Large intestine (tissue), 3 donors: Measurements from ENCODE around the gene LHFPL3. TPM values are rescaled to one million over a fixed set of nuclear protein-coding genes. Genes with fewer than 3 reads are reported as not detected.

Experiments
- DNase-seq, 2 donors: peaks; one replicate each; pipeline versions ENCODE4 v3.0.0 to v3.0.0-alpha.2; 2013
- H3K27ac ChIP-seq: one replicate; pipeline ENCODE4 v1.5.1; 2013; ENCODE audit warnings: low read length
- H3K27me3 ChIP-seq: 2 replicates; pipeline ENCODE4 v1.6.1; 2013; ENCODE audit warnings: low read length; ENCODE audit not compliant: control insufficient read depth, insufficient read depth
- H3K36me3 ChIP-seq: 2 replicates; pipeline ENCODE4 v1.6.1; 2013; ENCODE audit warnings: low read length; ENCODE audit not compliant: control insufficient read depth, insufficient read depth
- H3K4me1 ChIP-seq: one replicate; pipeline ENCODE4 v1.6.1; 2013; ENCODE audit warnings: low read length; ENCODE audit not compliant: control insufficient read depth, insufficient read depth
- H3K4me3 ChIP-seq: one replicate; pipeline ENCODE4 v1.5.1; 2013; ENCODE audit warnings: low read length
- H3K9me3 ChIP-seq: one replicate; pipeline ENCODE4 v1.6.1; 2013; ENCODE audit warnings: mild to moderate bottlenecking, low read depth, low read length, moderate library complexity; ENCODE audit not compliant: control insufficient read depth
- WGBS: methylation state at CpG from one replicate; pipeline ENCODE4 v1.1.5; 2013; ENCODE audit warnings: low lambda C conversion rate; ENCODE audit not compliant: insufficient coverage; 5-methylcytosine and 5-hydroxymethylcytosine counted together
- polyA plus RNA-seq: library from polyadenylated mRNA; unstranded; fragments of 120-200 nt; gene quantifications from one replicate; pipeline ENCODE4 v1.2.1, GENCODE V29; 2013

The LHFPL3 gene
- polyA plus RNA-seq, 1 donor, result 8.4 TPM

GRCh38 chr7:104898434-104898833, 570.0 kb downstream of the LHFPL3 start:
- Histone ChIP-seq H3K27ac (no peak overlapping the region), H3K4me1 (peaks cover 9% of the 10 kb centered on the region), H3K9me3 (no peaks in the 10 kb centered on the region), H3K27me3 (no peaks in the 10 kb centered on the region), H3K4me3 (no peak overlapping the region), H3K36me3 (peaks cover 28% of the 10 kb centered on the region)
- DNase-seq, result no peak
- no CpG with 5 or more reads among the region's 5 CpGs for WGBS

GRCh38 chr7:104900525-104901239, 572.3 kb downstream of the LHFPL3 start:
- no peaks in the 10 kb centered on the region for H3K27me3 ChIP-seq
- DNase-seq, result no peak
- peak overlapping the region; percentile 21 for H3K27ac ChIP-seq

GRCh38 chr7:104901240-104901619, 572.8 kb downstream of the LHFPL3 start:
- no peak overlapping the region for H3K4me3 ChIP-seq
- no peaks in the 10 kb centered on the region for H3K9me3 ChIP-seq
- no CpG with 5 or more reads among the region's 3 CpGs for WGBS
- no peaks in the 10 kb centered on the region for H3K27me3 ChIP-seq
- no peak for DNase-seq
- peaks cover 24% of the 10 kb centered on the region for H3K36me3 ChIP-seq
- H3K27ac ChIP-seq, result no peak overlapping the region
- H3K4me1 ChIP-seq, result no peaks in the 10 kb centered on the region

More at GRCh38 chr7:104900525-104901239, 572.3 kb downstream of the LHFPL3 start:
- H3K36me3 ChIP-seq, result peaks cover 24% of the 10 kb centered on the region
- 92% methylated on average over 4 of the region's 6 CpGs for WGBS
- H3K9me3 ChIP-seq, result no peaks in the 10 kb centered on the region
- H3K4me3 ChIP-seq, result no peak overlapping the region
- peaks cover under 1% of the 10 kb centered on the region for H3K4me1 ChIP-seq

GRCh38 chr7:104902183-104902582, 573.8 kb downstream of the LHFPL3 start:
- DNase-seq, result no peak
- Histone ChIP-seq H3K9me3 (no peaks in the 10 kb centered on the region), H3K27me3 (no peaks in the 10 kb centered on the region), H3K4me3 (no peak overlapping the region), H3K27ac (no peak overlapping the region), H3K4me1 (no peaks in the 10 kb centered on the region), H3K36me3 (peaks cover 21% of the 10 kb centered on the region)
- no CpG with 5 or more reads among the region's 6 CpGs for WGBS

GRCh38 chr7:104903044-104903443, 574.6 kb downstream of the LHFPL3 start:
- no peak overlapping the region for H3K27ac ChIP-seq
- no peaks in the 10 kb centered on the region for H3K9me3 ChIP-seq
- H3K4me1 ChIP-seq, result no peaks in the 10 kb centered on the region
- no peak overlapping the region for H3K4me3 ChIP-seq
- no peak for DNase-seq
- no peaks in the 10 kb centered on the region for H3K27me3 ChIP-seq
- WGBS, result no CpG with 5 or more reads among the region's 2 CpGs
- H3K36me3 ChIP-seq, result peaks cover 21% of the 10 kb centered on the region

GRCh38 chr7:104903846-104904245, 575.4 kb downstream of the LHFPL3 start:
- Histone ChIP-seq H3K27ac (no peak overlapping the region), H3K27me3 (no peaks in the 10 kb centered on the region), H3K36me3 (peaks cover 21% of the 10 kb centered on the region), H3K4me1 (no peaks in the 10 kb centered on the region), H3K4me3 (no peak overlapping the region), H3K9me3 (no peaks in the 10 kb centered on the region)
- DNase-seq, result no peak
- WGBS, result 86% methylated on average over 1 of the region's 4 CpGs

GRCh38 chr7:104906032-104906431, 577.6 kb downstream of the LHFPL3 start:
- H3K4me3 ChIP-seq, result no peak overlapping the region
- H3K36me3 ChIP-seq, result peaks cover 22% of the 10 kb centered on the region
- peak overlapping the region; percentile 30 for H3K27ac ChIP-seq
- H3K9me3 ChIP-seq, result no peaks in the 10 kb centered on the region
- no peak for DNase-seq
- 97% methylated on average over 4 of the region's 7 CpGs for WGBS
- no peaks in the 10 kb centered on the region for H3K4me1 ChIP-seq
- H3K27me3 ChIP-seq, result no peaks in the 10 kb centered on the region

- WGBS, result 40% methylated on average over 1 of the region's 4 CpGs
- no peaks in the 10 kb centered on the region for H3K27me3 ChIP-seq
- no peak overlapping the region for H3K4me3 ChIP-seq
- peaks cover 22% of the 10 kb centered on the region for H3K36me3 ChIP-seq
- H3K27ac ChIP-seq, result peak overlapping the region; percentile 71
- no peaks in the 10 kb centered on the region for H3K9me3 ChIP-seq
- DNase-seq, result peak; percentile 69 to 91
- no peaks in the 10 kb centered on the region for H3K4me1 ChIP-seq
Measured at GRCh38 chr7:104906556-104906955, 578.2 kb downstream of the LHFPL3 start.

- no CpG with 5 or more reads among the region's 2 CpGs for WGBS
Measured at GRCh38 chr7:104908636-104909035, 580.2 kb downstream of the LHFPL3 start.

GRCh38 chr7:104909096-104909495, 580.7 kb downstream of the LHFPL3 start:
- Histone ChIP-seq H3K27ac (no peak overlapping the region), H3K9me3 (no peaks in the 10 kb centered on the region), H3K36me3 (peaks cover 23% of the 10 kb centered on the region), H3K4me1 (no peaks in the 10 kb centered on the region), H3K27me3 (no peaks in the 10 kb centered on the region), H3K4me3 (no peak overlapping the region)
- WGBS, result no CpG with 5 or more reads among the region's 2 CpGs
- DNase-seq, result no peak

More at GRCh38 chr7:104908636-104909035, 580.2 kb downstream of the LHFPL3 start:
- DNase-seq, result no peak
- no peak overlapping the region for H3K4me3 ChIP-seq
- H3K9me3 ChIP-seq, result no peaks in the 10 kb centered on the region
- no peaks in the 10 kb centered on the region for H3K27me3 ChIP-seq
- no peak overlapping the region for H3K27ac ChIP-seq
- H3K36me3 ChIP-seq, result peaks cover 20% of the 10 kb centered on the region
- H3K4me1 ChIP-seq, result no peaks in the 10 kb centered on the region

GRCh38 chr7:104914421-104914820, 586.0 kb downstream of the LHFPL3 start:
- Histone ChIP-seq H3K4me3 (no peak overlapping the region), H3K27me3 (no peaks in the 10 kb centered on the region), H3K4me1 (no peaks in the 10 kb centered on the region), H3K36me3 (peaks cover 46% of the 10 kb centered on the region), H3K9me3 (no peaks in the 10 kb centered on the region), H3K27ac (no peak overlapping the region)
- no CpG with 5 or more reads among the region's 2 CpGs for WGBS
- DNase-seq, result no peak
